Measurements from ENCODE around the gene MEF2D. TPM values are rescaled to one million over a fixed set of nuclear protein-coding genes. Genes with fewer than 3 reads are reported as not detected.

MEF2D gene
- total RNA-seq, 1 experiment from 2014 or later, result 18.7 TPM

DNA sequence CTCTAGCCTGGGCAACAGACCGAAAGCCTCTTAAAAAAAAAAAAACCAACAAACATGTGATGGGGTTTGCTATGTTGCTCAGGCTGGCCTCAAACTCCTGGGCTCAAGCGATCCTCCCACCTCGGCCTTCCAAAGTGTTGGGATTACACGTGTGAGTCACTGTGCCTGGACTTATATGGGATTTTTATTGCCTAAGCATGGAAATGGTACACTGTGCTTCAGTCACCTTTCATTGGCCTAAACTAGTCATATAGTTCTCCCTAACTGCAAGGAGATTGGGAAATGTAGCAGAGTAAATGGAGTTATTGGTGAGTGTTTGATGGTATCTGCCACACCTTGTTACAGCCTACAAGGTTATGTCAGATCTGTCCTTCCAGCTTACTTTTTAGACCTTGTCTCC is 17.2 kb upstream of the MEF2D start:
- no peak overlapping the region for H4K5ac ChIP-seq (ENCODE audit: insufficient read length, low read depth, low read length)
- no peaks in the 10 kb centered on the region for H3K79me1 ChIP-seq (ENCODE audit: insufficient read depth, low read depth, low read length, poor library complexity, severe bottlenecking)
- H3K23me2 ChIP-seq (ENCODE audit: insufficient read length, low read depth, low read length, poor library complexity, severe bottlenecking), result no peaks in the 10 kb centered on the region
- no peak overlapping the region for H2BK20ac ChIP-seq (ENCODE audit: low read depth, low read length, poor library complexity, severe bottlenecking)
- H3K4ac ChIP-seq (ENCODE audit: low read depth, low read length), result no peak overlapping the region
- H2AFZ ChIP-seq (ENCODE audit: low read length), result no peak overlapping the region
- Mint-ChIP-seq H3K27me3 (ENCODE audit: low read depth) (peaks cover 5% of the 10 kb centered on the region; the same call in 1 of the 2 replicates), H3K4me1 (no peaks in the 10 kb centered on the region), H3K36me3 (ENCODE audit: insufficient read depth in 1 of 3, low read depth in 3 of 3) (no peaks in the 10 kb centered on the region), H3K4me3 (no peak overlapping the region), H3K9me3 (no peaks in the 10 kb centered on the region), H3K27ac (peak overlapping the region in 1 of 3 experiments; percentile 21; a peak in 1 of 7 replicates)
- TF ChIP-seq, protein P1, sequence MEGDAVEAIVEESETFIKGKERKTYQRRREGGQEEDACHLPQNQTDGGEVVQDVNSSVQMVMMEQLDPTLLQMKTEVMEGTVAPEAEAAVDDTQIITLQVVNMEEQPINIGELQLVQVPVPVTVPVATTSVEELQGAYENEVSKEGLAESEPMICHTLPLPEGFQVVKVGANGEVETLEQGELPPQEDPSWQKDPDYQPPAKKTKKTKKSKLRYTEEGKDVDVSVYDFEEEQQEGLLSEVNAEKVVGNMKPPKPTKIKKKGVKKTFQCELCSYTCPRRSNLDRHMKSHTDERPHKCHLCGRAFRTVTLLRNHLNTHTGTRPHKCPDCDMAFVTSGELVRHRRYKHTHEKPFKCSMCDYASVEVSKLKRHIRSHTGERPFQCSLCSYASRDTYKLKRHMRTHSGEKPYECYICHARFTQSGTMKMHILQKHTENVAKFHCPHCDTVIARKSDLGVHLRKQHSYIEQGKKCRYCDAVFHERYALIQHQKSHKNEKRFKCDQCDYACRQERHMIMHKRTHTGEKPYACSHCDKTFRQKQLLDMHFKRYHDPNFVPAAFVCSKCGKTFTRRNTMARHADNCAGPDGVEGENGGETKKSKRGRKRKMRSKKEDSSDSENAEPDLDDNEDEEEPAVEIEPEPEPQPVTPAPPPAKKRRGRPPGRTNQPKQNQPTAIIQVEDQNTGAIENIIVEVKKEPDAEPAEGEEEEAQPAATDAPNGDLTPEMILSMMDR (conservative IDR thresholded peaks at IDR 0.05), result no peak
- H4K91ac ChIP-seq (ENCODE audit: insufficient read length, low read depth, low read length), result no peak overlapping the region
- H3K27me3 ChIP-seq (ENCODE audit: insufficient read depth, low read length), result no peaks in the 10 kb centered on the region
- no peak overlapping the region for H3K23ac ChIP-seq (ENCODE audit: insufficient read length, low read depth, low read length)
- no peaks in the 10 kb centered on the region for H3K79me2 ChIP-seq (ENCODE audit: insufficient read depth, low read length)
- H2BK120ac ChIP-seq (ENCODE audit: low read depth, low read length, poor library complexity, severe bottlenecking), result no peak overlapping the region
- H2BK15ac ChIP-seq (ENCODE audit: low read depth, low read length), result no peak overlapping the region
- no CpG with 5 or more reads among the region's 4 CpGs for WGBS (ENCODE audit: extremely low coverage, insufficient read length, low lambda C conversion rate)
- no peak overlapping the region for H3T11ph ChIP-seq (ENCODE audit: low read length)
- no peak overlapping the region for H3K14ac ChIP-seq (ENCODE audit: insufficient read depth, low read length)
- H3K18ac ChIP-seq (ENCODE audit: insufficient read length, low read depth, low read length), result no peak overlapping the region
- no peak overlapping the region for H3K27ac ChIP-seq (ENCODE audit: insufficient read length, low read depth, low read length)
- no peaks in the 10 kb centered on the region for H4K20me1 ChIP-seq (ENCODE audit: control insufficient read depth, insufficient read depth, insufficient read length)
- no peaks in the 10 kb centered on the region for H3K9me3 ChIP-seq (ENCODE audit: control insufficient read depth, low read depth, low read length)
- H3K4me1 ChIP-seq (ENCODE audit: insufficient read depth, low read length), result no peaks in the 10 kb centered on the region
- no peak overlapping the region for H2AK5ac ChIP-seq (ENCODE audit: insufficient read length, low read length)
- no peak overlapping the region for H2BK12ac ChIP-seq (ENCODE audit: insufficient read length, low read depth, low read length)
- DNase-seq, result no peak
- no peak overlapping the region for H3K4me2 ChIP-seq (ENCODE audit: insufficient read depth, insufficient read length, low read length)
- no peak overlapping the region for H3K56ac ChIP-seq (ENCODE audit: insufficient read length, low read depth, low read length)
- no peak overlapping the region for H3K9ac ChIP-seq (ENCODE audit: extremely low read depth, insufficient read length, low read length)
- no peak overlapping the region for H2BK5ac ChIP-seq (ENCODE audit: insufficient read length, low read length)
- H4K8ac ChIP-seq (replicated peaks; ENCODE audit: insufficient read length, low read depth, low read length), result no peak overlapping the region
